DND-41 (cell line): ENCODE measurements around the gene B4GAT1.
"Not testable (repeated sequence)": the region's sequence is repeated elsewhere in the genome, so short reads cannot be mapped to it uniquely, and the experiment has no call there.

Experiments
- EZH2 ChIP-seq: IDR thresholded peaks from 3 replicates; pipeline ENCODE4 v1.6.1; 2012; ENCODE audit warnings: borderline replicate concordance, low read depth, mild to moderate bottlenecking, moderate library complexity, low read length, inconsistent platforms; ENCODE audit not compliant: severe bottlenecking
- TF ChIP-seq, protein P1 (sequence below): IDR thresholded peaks from 2 replicates; pipeline ENCODE4 v1.5.1; 2012; ENCODE audit warnings: borderline replicate concordance, low read length, moderate library complexity, mild to moderate bottlenecking; ENCODE audit not compliant: poor library complexity, severe bottlenecking; ENCODE audit errors: extremely low read depth

DNA sequence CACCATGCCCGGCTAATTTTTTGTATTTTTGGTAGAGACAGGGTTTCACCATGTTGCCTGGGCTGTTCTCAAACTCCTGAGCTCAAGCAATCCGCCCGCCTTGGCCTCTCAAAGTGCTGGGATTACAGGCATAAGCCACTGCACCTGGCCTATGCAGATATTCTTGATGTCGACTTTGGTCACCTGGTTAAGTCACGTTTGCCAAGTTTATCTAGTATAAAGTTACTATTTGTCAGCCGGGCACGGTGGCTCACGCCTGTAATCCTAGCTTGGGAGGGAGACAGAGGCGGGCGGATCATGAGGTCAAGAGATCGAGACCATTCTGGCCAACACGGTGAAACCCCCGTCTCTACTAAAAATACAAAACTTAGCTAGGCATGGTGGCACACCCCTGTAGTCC is 36.9 kb upstream of the B4GAT1 start:
- TF ChIP-seq, protein P1, sequence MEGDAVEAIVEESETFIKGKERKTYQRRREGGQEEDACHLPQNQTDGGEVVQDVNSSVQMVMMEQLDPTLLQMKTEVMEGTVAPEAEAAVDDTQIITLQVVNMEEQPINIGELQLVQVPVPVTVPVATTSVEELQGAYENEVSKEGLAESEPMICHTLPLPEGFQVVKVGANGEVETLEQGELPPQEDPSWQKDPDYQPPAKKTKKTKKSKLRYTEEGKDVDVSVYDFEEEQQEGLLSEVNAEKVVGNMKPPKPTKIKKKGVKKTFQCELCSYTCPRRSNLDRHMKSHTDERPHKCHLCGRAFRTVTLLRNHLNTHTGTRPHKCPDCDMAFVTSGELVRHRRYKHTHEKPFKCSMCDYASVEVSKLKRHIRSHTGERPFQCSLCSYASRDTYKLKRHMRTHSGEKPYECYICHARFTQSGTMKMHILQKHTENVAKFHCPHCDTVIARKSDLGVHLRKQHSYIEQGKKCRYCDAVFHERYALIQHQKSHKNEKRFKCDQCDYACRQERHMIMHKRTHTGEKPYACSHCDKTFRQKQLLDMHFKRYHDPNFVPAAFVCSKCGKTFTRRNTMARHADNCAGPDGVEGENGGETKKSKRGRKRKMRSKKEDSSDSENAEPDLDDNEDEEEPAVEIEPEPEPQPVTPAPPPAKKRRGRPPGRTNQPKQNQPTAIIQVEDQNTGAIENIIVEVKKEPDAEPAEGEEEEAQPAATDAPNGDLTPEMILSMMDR = not testable (repeated sequence)
- TF ChIP-seq EZH2 = not testable (repeated sequence)
